B cell (primary cell): ENCODE data around the gene TMEM236. TPM values are rescaled to one million over a fixed set of nuclear protein-coding genes. Genes with fewer than 3 reads are reported as not detected.

Experiments
- ATAC-seq: fragments of 200-7000 bp; cut with Tn5 transposase; one replicate; pipeline ENCODE4 v1.10.0; 2021; ENCODE audit warnings: low read depth, mild to moderate bottlenecking, moderate number of reproducible peaks, moderate library complexity
- CTCF ChIA-PET: fragments of 350-600 bp; sonication (Branson Sonifier 250); formaldehyde crosslinking; loops from one replicate; lab custom pipeline; 2021; ENCODE audit warnings: antibody characterized with exemption, inconsistent platforms; lab: Charles Lee
- POLR2A ChIA-PET: fragments of 350-600 bp; sonication (Branson Sonifier 250); formaldehyde crosslinking; loops from one replicate; lab custom pipeline; 2021; ENCODE audit warnings: antibody characterized with exemption; lab: Charles Lee
- DNase-seq: peaks from one replicate; pipeline ENCODE4 v3.0.0; 2013
- H2AFZ ChIP-seq: 2 replicates; pipeline ENCODE4 v1.6.1; 2012; ENCODE audit warnings: mild to moderate bottlenecking, low read depth, low read length; ENCODE audit not compliant: insufficient read depth, poor library complexity, severe bottlenecking
- H3K27ac ChIP-seq, 2 donors: 1 replicate in 1 of 2; 2 replicates in 1 of 2; pipeline ENCODE4 v1.5.1; 2012 to 2013; ENCODE audit warnings: low read length in 2 of 2, mild to moderate bottlenecking in 2 of 2, moderate library complexity in 1 of 2
- H3K27me3 ChIP-seq, 4 experiments: fragments of 200-600 bp in 1 of 4; sonication (generic) in 1 of 4; replicated peaks in 1 of 4; 1 replicate in 2 of 4; 2 replicates in 2 of 4; pipeline versions ENCODE4 v1.6.1 to v1.7.0; 2013 to 2016; ENCODE audit warnings: low read length in 3 of 4, mild to moderate bottlenecking in 2 of 4, mixed read lengths in 1 of 4, moderate library complexity in 1 of 4; ENCODE audit not compliant: insufficient read depth in 4 of 4, control insufficient read depth in 3 of 4; ENCODE audit errors: control extremely low read depth in 1 of 4
- H3K36me3 ChIP-seq, 2 experiments: replicated peaks in 1 of 2; 1 replicate in 1 of 2; 2 replicates in 1 of 2; pipeline versions ENCODE4 v1.6.1 to v1.7.1; 2013; ENCODE audit warnings: low read length in 1 of 2; ENCODE audit not compliant: insufficient read depth in 2 of 2, control insufficient read depth in 1 of 2; ENCODE audit errors: control extremely low read depth in 1 of 2, extremely low read depth in 1 of 2
- H3K4me1 ChIP-seq, 2 donors: fragments of 200-600 bp in 1 of 2; sonication (generic) in 1 of 2; 1 replicate in 1 of 2; 2 replicates in 1 of 2; pipeline versions ENCODE4 v1.5.1 to v1.6.1; 2013 to 2017; ENCODE audit warnings: low read length in 2 of 2; ENCODE audit not compliant: control insufficient read depth in 2 of 2, insufficient read depth in 2 of 2
- H3K4me2 ChIP-seq: replicated peaks from 2 replicates; pipeline ENCODE3; 2012; ENCODE audit warnings: mild to moderate bottlenecking, low read depth, low read length; ENCODE audit not compliant: poor library complexity, severe bottlenecking
- H3K4me3 ChIP-seq, 5 experiments: fragments of 200-600 bp in 1 of 5; sonication (generic) in 1 of 5; 1 replicate in 3 of 5; 2 replicates in 2 of 5; pipeline versions ENCODE4 v1.5.1 to v1.7.0; 2011 to 2016; ENCODE audit warnings: low read length in 4 of 5, mild to moderate bottlenecking in 4 of 5, low read depth in 2 of 5, control low read depth in 1 of 5, moderate library complexity in 1 of 5; ENCODE audit not compliant: insufficient read depth in 1 of 5; ENCODE audit errors: control extremely low read depth in 1 of 5, extremely low read depth in 1 of 5
- H3K79me2 ChIP-seq: fragments of 200-600 bp; sonication (generic); one replicate; pipeline ENCODE4 v1.6.0; 2016; ENCODE audit warnings: low read length; ENCODE audit not compliant: control insufficient read depth, insufficient read depth
- H3K9ac ChIP-seq: fragments of 200-600 bp; sonication (generic); 2 replicates; pipeline ENCODE4 v1.6.1; 2017; ENCODE audit warnings: mild to moderate bottlenecking, low read length, moderate library complexity
- H3K9me3 ChIP-seq, 3 donors: one replicate each; pipeline versions ENCODE4 v1.6.1 to v1.7.1; 2013; ENCODE audit warnings: low read length in 2 of 3; ENCODE audit not compliant: control insufficient read depth in 2 of 3, insufficient read depth in 1 of 3; ENCODE audit errors: control extremely low read depth in 1 of 3
- H4K20me1 ChIP-seq: 2 replicates; pipeline ENCODE4 v1.6.0; 2012; ENCODE audit warnings: mild to moderate bottlenecking, low read length; ENCODE audit not compliant: insufficient read depth, control insufficient read depth, poor library complexity, severe bottlenecking
- H3K27ac Mint-ChIP-seq: one replicate; pipeline ENCODE4 v1.8.0; 2021; ENCODE audit warnings: mixed read lengths
- H3K27me3 Mint-ChIP-seq: one replicate; pipeline ENCODE4 v1.8.0; 2021; ENCODE audit warnings: mixed read lengths
- H3K4me1 Mint-ChIP-seq: one replicate; pipeline ENCODE4 v1.8.0; 2021; ENCODE audit warnings: mixed read lengths
- H3K4me3 Mint-ChIP-seq: one replicate; pipeline ENCODE4 v1.8.0; 2021; ENCODE audit warnings: mixed read lengths
- H3K9me3 Mint-ChIP-seq: one replicate; pipeline ENCODE4 v1.8.0; 2022; ENCODE audit warnings: mixed read lengths; ENCODE audit not compliant: insufficient read depth
- EZH2 ChIP-seq: IDR thresholded peaks from 2 replicates; pipeline ENCODE4 v1.6.1; 2012; ENCODE audit warnings: borderline replicate concordance, low read depth, mild to moderate bottlenecking, moderate library complexity, low read length; ENCODE audit not compliant: insufficient read depth, poor library complexity, severe bottlenecking
- WGBS: methylation state at CpG from one replicate; pipeline ENCODE4 v1.1.5; 2013; ENCODE audit warnings: missing lambda C conversion rate; ENCODE audit not compliant: insufficient coverage; 5-methylcytosine and 5-hydroxymethylcytosine counted together
- intact Hi-C: fragments of 100-400 bp; cut with micrococcal nuclease; formaldehyde crosslinking; loops from one replicate; pipeline ENCODE4 v1.10.0; 2022
- polyA plus RNA-seq: library from polyadenylated mRNA; depleted of rRNA; stranded (reverse); fragments of >200 nt; gene quantifications from 2 replicates; pipeline ENCODE4 v1.2.3, GENCODE V29; 2012
- total RNA-seq, 2 donors: library from RNA; stranded (reverse); fragments of 120-200 nt in 1 of 2; gene quantifications; 1 replicate in 1 of 2; 2 replicates in 1 of 2; pipeline versions ENCODE4 v1.2.3 to v1.2.4, GENCODE V29; 2013 to 2022
- TF ChIP-seq, protein P1 (sequence below): fragments of 200-600 bp; IDR thresholded peaks from one replicate; pipeline ENCODE4 v1.8.0; 2022; ENCODE audit warnings: antibody characterized with exemption, mild to moderate bottlenecking

TMEM236 gene
- total and polyA plus RNA-seq, 2 donors (not counting 1 experiment from before 2014, with no cell fraction given), result 0.09 to 0.27 TPM

DNA sequence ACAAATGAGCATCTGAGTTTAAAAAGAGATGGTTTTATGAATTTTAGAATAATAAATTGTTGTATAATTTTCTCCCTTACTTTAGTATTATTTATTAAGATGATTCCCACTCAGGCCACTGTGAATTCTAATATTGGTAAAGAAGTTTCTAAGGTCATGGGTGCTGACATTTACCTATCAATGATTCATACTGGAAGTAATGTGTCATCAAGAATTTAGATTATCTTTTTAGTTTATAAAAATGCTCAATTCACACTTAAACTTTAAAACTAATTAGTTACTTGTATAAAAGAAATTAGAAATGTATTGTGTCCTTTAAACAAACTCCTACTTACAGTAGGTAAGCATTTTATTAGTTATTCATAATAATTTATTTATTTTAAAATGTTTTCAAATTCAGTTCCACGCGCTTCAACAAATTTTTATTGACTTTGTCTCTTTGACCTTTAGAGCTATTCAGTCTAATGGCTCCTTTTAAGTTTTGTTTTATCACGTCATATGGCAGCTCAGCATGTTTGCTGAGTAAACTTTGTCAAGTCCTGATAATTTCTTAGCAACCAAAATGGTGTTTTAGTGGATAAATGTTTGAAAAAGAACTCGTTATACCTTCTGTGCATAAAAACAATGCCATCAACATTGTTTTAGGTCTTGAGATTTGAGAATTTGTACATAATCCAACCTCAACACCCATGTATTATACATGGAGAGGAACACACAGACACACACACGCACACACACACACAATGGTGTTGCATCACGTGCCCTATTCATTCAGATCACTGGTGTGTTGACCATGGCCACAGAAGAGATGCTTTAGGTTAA is 42.0 kb downstream of the TMEM236 start:
- ChIA-PET CTCF (no interaction called here), POLR2A (no interaction called here)
- ATAC-seq (no peak), DNase-seq (no peak)
- TF ChIP-seq, protein P1, sequence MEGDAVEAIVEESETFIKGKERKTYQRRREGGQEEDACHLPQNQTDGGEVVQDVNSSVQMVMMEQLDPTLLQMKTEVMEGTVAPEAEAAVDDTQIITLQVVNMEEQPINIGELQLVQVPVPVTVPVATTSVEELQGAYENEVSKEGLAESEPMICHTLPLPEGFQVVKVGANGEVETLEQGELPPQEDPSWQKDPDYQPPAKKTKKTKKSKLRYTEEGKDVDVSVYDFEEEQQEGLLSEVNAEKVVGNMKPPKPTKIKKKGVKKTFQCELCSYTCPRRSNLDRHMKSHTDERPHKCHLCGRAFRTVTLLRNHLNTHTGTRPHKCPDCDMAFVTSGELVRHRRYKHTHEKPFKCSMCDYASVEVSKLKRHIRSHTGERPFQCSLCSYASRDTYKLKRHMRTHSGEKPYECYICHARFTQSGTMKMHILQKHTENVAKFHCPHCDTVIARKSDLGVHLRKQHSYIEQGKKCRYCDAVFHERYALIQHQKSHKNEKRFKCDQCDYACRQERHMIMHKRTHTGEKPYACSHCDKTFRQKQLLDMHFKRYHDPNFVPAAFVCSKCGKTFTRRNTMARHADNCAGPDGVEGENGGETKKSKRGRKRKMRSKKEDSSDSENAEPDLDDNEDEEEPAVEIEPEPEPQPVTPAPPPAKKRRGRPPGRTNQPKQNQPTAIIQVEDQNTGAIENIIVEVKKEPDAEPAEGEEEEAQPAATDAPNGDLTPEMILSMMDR, result no peak
- no peak for TF ChIP-seq EZH2
- Histone ChIP-seq H3K9ac (no peak overlapping the region), H3K27me3 (no peaks in the 10 kb centered on the region), H3K4me3 (no peak overlapping the region), H2AFZ (no peak overlapping the region), H3K4me1 (no peaks in the 10 kb centered on the region), H3K9me3 (no peaks in the 10 kb centered on the region), H3K36me3 (no peaks in the 10 kb centered on the region), H4K20me1 (no peaks in the 10 kb centered on the region), H3K79me2 (no peaks in the 10 kb centered on the region), H3K27ac (no peak overlapping the region), H3K4me2 (no peak overlapping the region)
- Mint-ChIP-seq H3K4me3 (no peak overlapping the region), H3K9me3 (no peaks in the 10 kb centered on the region), H3K27me3 (no peaks in the 10 kb centered on the region), H3K27ac (no peak overlapping the region), H3K4me1 (no peaks in the 10 kb centered on the region)
- intact Hi-C loops, result no loop called here
- WGBS, result 94% methylated on average over 4 of the region's 6 CpGs

DNA sequence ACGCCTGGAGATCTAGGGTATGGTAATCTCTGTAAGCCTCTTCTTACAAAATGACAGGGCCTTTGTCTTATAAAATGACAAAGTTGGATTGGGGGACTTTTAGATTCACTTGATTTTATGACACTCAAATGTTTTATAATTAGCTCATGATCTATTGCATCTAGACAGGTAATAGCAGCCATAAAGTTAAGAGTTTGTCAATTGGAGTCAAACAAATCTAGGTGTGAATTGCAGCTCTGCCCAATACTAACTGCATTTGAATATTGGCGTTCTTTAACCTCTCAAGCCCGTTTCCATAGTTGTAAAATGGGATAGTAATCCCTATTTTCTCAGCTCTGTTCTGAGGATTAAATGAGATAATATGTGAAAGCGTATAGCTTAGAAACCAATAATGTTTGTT is 43.1 kb downstream of the TMEM236 start:
- intact Hi-C loops, result no loop called here
- H3K27ac Mint-ChIP-seq, result no peak overlapping the region
- no peak overlapping the region for H2AFZ ChIP-seq
- H3K4me1 ChIP-seq, result no peaks in the 10 kb centered on the region
- TF ChIP-seq, protein P1, result no peak
- no peak for TF ChIP-seq EZH2
- DNase-seq (no peak), ATAC-seq (no peak)
- no peak overlapping the region for H3K4me3 ChIP-seq
- H3K4me2 ChIP-seq, result no peak overlapping the region
- H3K9ac ChIP-seq, result no peak overlapping the region
- no peaks in the 10 kb centered on the region for H3K9me3 ChIP-seq
- no peaks in the 10 kb centered on the region for H3K36me3 ChIP-seq
- ChIA-PET CTCF (no interaction called here), POLR2A (no interaction called here)
- H3K4me3 Mint-ChIP-seq, result no peak overlapping the region
- H4K20me1 ChIP-seq, result no peaks in the 10 kb centered on the region
- H3K4me1 Mint-ChIP-seq, result no peaks in the 10 kb centered on the region
- no CpG with 5 or more reads among the region's 4 CpGs for WGBS
- H3K27me3 Mint-ChIP-seq, result no peaks in the 10 kb centered on the region
- no peaks in the 10 kb centered on the region for H3K9me3 Mint-ChIP-seq
- H3K27me3 ChIP-seq, result no peaks in the 10 kb centered on the region
- H3K27ac ChIP-seq, result no peak overlapping the region
- H3K79me2 ChIP-seq, result no peaks in the 10 kb centered on the region
